Stomach (tissue), 9 donors: ENCODE measurements around the gene LRRC4C. TPM values are rescaled to one million over a fixed set of nuclear protein-coding genes. Genes with fewer than 3 reads are reported as not detected.

Source experiments
- DNase-seq, 2 donors: peaks; one replicate each; pipeline versions ENCODE4 v3.0.0 to v3.0.0-alpha.2; 2013 to 2019
- H3K27ac ChIP-seq, 5 donors: fragments of 200-600 bp in 4 of 5; sonication (generic) in 4 of 5; one replicate each; pipeline ENCODE4 v1.5.1; 2013 to 2019; ENCODE audit warnings: mild to moderate bottlenecking in 1 of 5, moderate library complexity in 1 of 5
- H3K27me3 ChIP-seq, 3 donors: fragments of 200-600 bp; sonication (generic); one replicate each; pipeline ENCODE4 v1.5.1; 2017 to 2019; ENCODE audit warnings: mixed run types in 1 of 3
- H3K36me3 ChIP-seq, 4 donors: fragments of 200-600 bp; sonication (generic); 1 replicate in 3 of 4; 2 replicates in 1 of 4; pipeline ENCODE4 v1.5.1; 2016 to 2019
- H3K4me1 ChIP-seq, 4 donors: fragments of 200-600 bp; sonication (generic); one replicate each; pipeline ENCODE4 v1.5.1; 2016 to 2019
- H3K4me3 ChIP-seq, 4 donors: fragments of 200-600 bp; sonication (generic) in 3 of 4; one replicate each; pipeline ENCODE4 v1.5.1; 2016 to 2019; ENCODE audit warnings: mild to moderate bottlenecking in 1 of 4
- H3K9me3 ChIP-seq, 4 donors: fragments of 200-600 bp; sonication (generic); one replicate each; pipeline ENCODE4 v1.5.1; 2016 to 2019
- EP300 ChIP-seq: sonication (generic); formaldehyde crosslinking; IDR thresholded peaks from one replicate; pipeline ENCODE4 v1.6.1; 2017; ENCODE audit warnings: antibody characterized with exemption
- POLR2A ChIP-seq, 4 donors: fragments of 450-650 bp; IDR thresholded peaks; one replicate each; pipeline ENCODE4 v1.6.1; 2016; ENCODE audit warnings: antibody characterized with exemption in 4 of 4, control low read depth in 2 of 4, mild to moderate bottlenecking in 1 of 4, moderate library complexity in 1 of 4
- POLR2AphosphoS5 ChIP-seq, 3 donors: sonication (generic); formaldehyde crosslinking; IDR thresholded peaks; one replicate each; pipeline ENCODE4 v1.6.1; 2016; ENCODE audit warnings: antibody characterized with exemption in 3 of 3
- WGBS, 5 donors: extraction: QIAGEN DNeasy Blood & Tissue Kit in 3 of 5; methylation state at CpG; one replicate each; pipeline versions ENCODE4 v1.1.5 to v1.1.7; 2013 to 2018; 5-methylcytosine and 5-hydroxymethylcytosine counted together
- intact Hi-C: fragments of 100-400 bp; cut with DNase I; formaldehyde crosslinking; loops from one replicate; pipeline ENCODE4 v1.15.1; 2023; ENCODE audit warnings: low total_unique reads
- polyA plus RNA-seq, 3 donors: library from polyadenylated mRNA; stranded (reverse); fragments of 200-250 nt; gene quantifications; one replicate each; pipeline ENCODE4 v1.2.3, GENCODE V29; 2013
- total RNA-seq, 5 donors: library from RNA; depleted of rRNA; stranded (reverse); fragments of >200 nt; gene quantifications; one replicate each; pipeline versions ENCODE4 v1.1.0 to v1.2.3, GENCODE V29; 2014 to 2016
- TF ChIP-seq, protein P1 (sequence below), 7 experiments: fragments of 450-650 bp in 4 of 7; fragments of 200-600 bp in 3 of 7; sonication (generic) in 3 of 7; IDR thresholded peaks; one replicate each; pipeline ENCODE4 v1.5.1; 2016 to 2019; ENCODE audit warnings: antibody characterized with exemption in 7 of 7, control low read depth in 2 of 7, mild to moderate bottlenecking in 1 of 7
- donor health status: healthy with polysubstance abuse.
- donor health status: Bipolar disorder and iron deficiency.
- donor health status: healthy.

The LRRC4C gene
- total and polyA plus RNA-seq, 8 donors: 0.31 to 3.3 (median 0.45) TPM; not detected in 4

GRCh38 chr11:40223596-40224330 lies 1235.7 kb downstream of the LRRC4C start:
- H3K36me3 ChIP-seq: no peaks in the 10 kb centered on the region
- intact Hi-C loops: no loop called here
- no peak for DNase-seq
- 81 to 90% (median 87%) methylated on average over 2 of the region's 2 CpGs for WGBS, 5 donors
- H3K27me3 ChIP-seq: no peaks in the 10 kb centered on the region
- no peak overlapping the region for H3K4me3 ChIP-seq
- H3K27ac ChIP-seq: no peak overlapping the region
- no peaks in the 10 kb centered on the region for H3K9me3 ChIP-seq
- no peak for TF ChIP-seq POLR2A (IDR thresholded peaks at IDR 0.05)
- no peak for TF ChIP-seq EP300
- no peak for TF ChIP-seq POLR2AphosphoS5 (IDR thresholded peaks at IDR 0.05)
- TF ChIP-seq, protein P1, sequence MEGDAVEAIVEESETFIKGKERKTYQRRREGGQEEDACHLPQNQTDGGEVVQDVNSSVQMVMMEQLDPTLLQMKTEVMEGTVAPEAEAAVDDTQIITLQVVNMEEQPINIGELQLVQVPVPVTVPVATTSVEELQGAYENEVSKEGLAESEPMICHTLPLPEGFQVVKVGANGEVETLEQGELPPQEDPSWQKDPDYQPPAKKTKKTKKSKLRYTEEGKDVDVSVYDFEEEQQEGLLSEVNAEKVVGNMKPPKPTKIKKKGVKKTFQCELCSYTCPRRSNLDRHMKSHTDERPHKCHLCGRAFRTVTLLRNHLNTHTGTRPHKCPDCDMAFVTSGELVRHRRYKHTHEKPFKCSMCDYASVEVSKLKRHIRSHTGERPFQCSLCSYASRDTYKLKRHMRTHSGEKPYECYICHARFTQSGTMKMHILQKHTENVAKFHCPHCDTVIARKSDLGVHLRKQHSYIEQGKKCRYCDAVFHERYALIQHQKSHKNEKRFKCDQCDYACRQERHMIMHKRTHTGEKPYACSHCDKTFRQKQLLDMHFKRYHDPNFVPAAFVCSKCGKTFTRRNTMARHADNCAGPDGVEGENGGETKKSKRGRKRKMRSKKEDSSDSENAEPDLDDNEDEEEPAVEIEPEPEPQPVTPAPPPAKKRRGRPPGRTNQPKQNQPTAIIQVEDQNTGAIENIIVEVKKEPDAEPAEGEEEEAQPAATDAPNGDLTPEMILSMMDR (IDR thresholded peaks at IDR 0.05): no peak
- no peaks in the 10 kb centered on the region for H3K4me1 ChIP-seq

- intact Hi-C loops: no loop called here
- no peak for DNase-seq
- Histone ChIP-seq H3K27me3 (no peaks in the 10 kb centered on the region), H3K4me3 (no peak overlapping the region), H3K36me3 (no peaks in the 10 kb centered on the region), H3K4me1 (no peaks in the 10 kb centered on the region), H3K27ac (no peak overlapping the region), H3K9me3 (no peaks in the 10 kb centered on the region)
- WGBS, 5 donors: 52 to 59% (median 54%) methylated on average over 3 of the region's 3 CpGs
- TF ChIP-seq POLR2AphosphoS5 (IDR thresholded peaks at IDR 0.05) (no peak), EP300 (no peak), POLR2A (IDR thresholded peaks at IDR 0.05) (no peak)
- TF ChIP-seq, protein P1 (IDR thresholded peaks at IDR 0.05): no peak
Observed at GRCh38 chr11:40219401-40219800, 1240.1 kb downstream of the LRRC4C start.

- no peaks in the 10 kb centered on the region for H3K36me3 ChIP-seq
- intact Hi-C loops: no loop called here
- no peaks in the 10 kb centered on the region for H3K9me3 ChIP-seq
- H3K27me3 ChIP-seq: no peaks in the 10 kb centered on the region
- no peak overlapping the region for H3K4me3 ChIP-seq
- 74 to 81% (median 78%) methylated on average over 2 of the region's 2 CpGs for WGBS, 5 donors
- H3K4me1 ChIP-seq: no peaks in the 10 kb centered on the region
- TF ChIP-seq, protein P1 (IDR thresholded peaks at IDR 0.05): no peak
- no peak for TF ChIP-seq POLR2A (IDR thresholded peaks at IDR 0.05)
- no peak for TF ChIP-seq EP300
- TF ChIP-seq POLR2AphosphoS5 (IDR thresholded peaks at IDR 0.05): no peak
- no peak overlapping the region for H3K27ac ChIP-seq
- peak in 1 of 2 donors; percentile 5 for DNase-seq
Observed at GRCh38 chr11:40215556-40215955, 1243.9 kb downstream of the LRRC4C start.

DNA sequence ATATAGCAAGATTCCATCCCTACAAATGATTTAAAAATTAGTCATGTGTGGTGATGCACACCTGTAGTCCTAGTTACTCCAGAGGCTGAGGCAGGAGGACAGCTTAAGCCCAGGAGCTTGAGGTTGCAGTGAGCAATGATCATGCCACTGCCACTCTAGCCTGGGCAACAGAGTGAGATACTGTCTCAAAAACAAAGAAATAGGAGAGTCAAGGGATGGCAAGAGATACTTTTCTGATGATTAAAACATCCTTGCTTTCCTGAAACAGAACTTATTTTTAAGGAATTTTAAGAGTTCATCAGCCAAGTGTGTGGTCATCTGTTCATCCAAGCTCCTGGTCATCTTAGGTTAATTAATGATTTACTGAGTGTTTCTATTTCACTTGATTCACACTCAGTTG lies 1252.0 kb downstream of the LRRC4C start:
- no peak for TF ChIP-seq POLR2A (IDR thresholded peaks at IDR 0.05)
- TF ChIP-seq POLR2AphosphoS5 (IDR thresholded peaks at IDR 0.05): no peak
- TF ChIP-seq EP300: no peak
- TF ChIP-seq, protein P1 (IDR thresholded peaks at IDR 0.05): no peak
- intact Hi-C loops: no loop called here

More for the DNA sequence above, 1252.0 kb downstream of the LRRC4C start:
- Histone ChIP-seq H3K36me3 (no peaks in the 10 kb centered on the region), H3K27ac (no peak overlapping the region), H3K4me3 (no peak overlapping the region), H3K4me1 (no peaks in the 10 kb centered on the region), H3K27me3 (no peaks in the 10 kb centered on the region), H3K9me3 (no peaks in the 10 kb centered on the region)
- no peak for DNase-seq
